GM13977 (cell line): ENCODE data around the gene CCDC185.
"Not testable (repeated sequence)": the region's sequence is repeated elsewhere in the genome, so short reads cannot be mapped to it uniquely, and the experiment has no call there.

Experiments used
- DNase-seq: peaks from one replicate; pipeline ENCODE4 v3.0.0; 2012; ENCODE audit warnings: low spot score
- in situ Hi-C: fragments of 300-500 bp; cut with MboI; formaldehyde crosslinking; loops from one replicate; pipeline ENCODE4 v1.12.0; 2022; ENCODE audit warnings: low sequenced_read_pairs, low pct_unique_long_range_greater_than_20kb, mixed read lengths, inconsistent platforms; ENCODE audit not compliant: unreplicated experiment
- TF ChIP-seq, protein P1 (sequence below): IDR thresholded peaks from 2 replicates; pipeline ENCODE4 v1.5.1; 2012; ENCODE audit warnings: mild to moderate bottlenecking, control low read depth; ENCODE audit not compliant: insufficient read depth; ENCODE audit errors: extremely low read depth, missing control alignments

Gene CCDC185

GRCh38 chr1:223390618-223391017 is 2.6 kb upstream of the CCDC185 start:
- TF ChIP-seq, protein P1, sequence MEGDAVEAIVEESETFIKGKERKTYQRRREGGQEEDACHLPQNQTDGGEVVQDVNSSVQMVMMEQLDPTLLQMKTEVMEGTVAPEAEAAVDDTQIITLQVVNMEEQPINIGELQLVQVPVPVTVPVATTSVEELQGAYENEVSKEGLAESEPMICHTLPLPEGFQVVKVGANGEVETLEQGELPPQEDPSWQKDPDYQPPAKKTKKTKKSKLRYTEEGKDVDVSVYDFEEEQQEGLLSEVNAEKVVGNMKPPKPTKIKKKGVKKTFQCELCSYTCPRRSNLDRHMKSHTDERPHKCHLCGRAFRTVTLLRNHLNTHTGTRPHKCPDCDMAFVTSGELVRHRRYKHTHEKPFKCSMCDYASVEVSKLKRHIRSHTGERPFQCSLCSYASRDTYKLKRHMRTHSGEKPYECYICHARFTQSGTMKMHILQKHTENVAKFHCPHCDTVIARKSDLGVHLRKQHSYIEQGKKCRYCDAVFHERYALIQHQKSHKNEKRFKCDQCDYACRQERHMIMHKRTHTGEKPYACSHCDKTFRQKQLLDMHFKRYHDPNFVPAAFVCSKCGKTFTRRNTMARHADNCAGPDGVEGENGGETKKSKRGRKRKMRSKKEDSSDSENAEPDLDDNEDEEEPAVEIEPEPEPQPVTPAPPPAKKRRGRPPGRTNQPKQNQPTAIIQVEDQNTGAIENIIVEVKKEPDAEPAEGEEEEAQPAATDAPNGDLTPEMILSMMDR: no peak
- in situ Hi-C loops: no loop called here
- DNase-seq: no peak

- in situ Hi-C loops: no loop called here
- TF ChIP-seq, protein P1: no peak
- no peak for DNase-seq
Measured at GRCh38 chr1:223394242-223394641, 1.0 kb downstream of the CCDC185 start.

DNA sequence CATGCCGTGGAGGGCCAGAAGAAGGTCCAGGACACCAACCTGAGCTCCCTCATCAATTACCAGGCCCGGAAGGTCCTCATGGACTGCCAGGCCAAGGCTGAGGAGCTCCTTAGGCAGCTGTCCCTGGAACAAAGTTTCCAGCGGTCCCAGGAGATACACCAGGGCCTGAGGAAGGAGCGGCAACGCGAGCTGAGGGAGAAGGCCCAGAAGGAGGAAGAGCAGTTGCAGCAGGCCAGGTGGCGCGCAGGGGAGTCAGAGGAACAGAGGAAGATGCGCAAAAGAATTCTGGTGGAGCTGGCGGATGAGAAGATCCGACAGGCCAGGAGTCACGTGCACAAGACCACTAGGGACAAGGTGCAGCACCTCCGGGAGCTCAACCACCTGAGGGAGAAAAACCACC is 1.5 kb downstream of the CCDC185 start:
- no peak for DNase-seq
- TF ChIP-seq, protein P1: no peak
- in situ Hi-C loops: no loop called here

- DNase-seq, in situ Hi-C loops: not testable (repeated sequence)
Measured at GRCh38 chr1:223399393-223399792, 6.2 kb downstream of the CCDC185 start.

GRCh38 chr1:223401873-223402789 is 8.9 kb downstream of the CCDC185 start:
- TF ChIP-seq, protein P1: no peak
- DNase-seq: no peak
- in situ Hi-C loops: no loop called here

- no peak for DNase-seq
- in situ Hi-C loops: no loop called here
- TF ChIP-seq, protein P1: no peak
Measured at GRCh38 chr1:223402790-223403142, 9.6 kb downstream of the CCDC185 start.

DNA sequence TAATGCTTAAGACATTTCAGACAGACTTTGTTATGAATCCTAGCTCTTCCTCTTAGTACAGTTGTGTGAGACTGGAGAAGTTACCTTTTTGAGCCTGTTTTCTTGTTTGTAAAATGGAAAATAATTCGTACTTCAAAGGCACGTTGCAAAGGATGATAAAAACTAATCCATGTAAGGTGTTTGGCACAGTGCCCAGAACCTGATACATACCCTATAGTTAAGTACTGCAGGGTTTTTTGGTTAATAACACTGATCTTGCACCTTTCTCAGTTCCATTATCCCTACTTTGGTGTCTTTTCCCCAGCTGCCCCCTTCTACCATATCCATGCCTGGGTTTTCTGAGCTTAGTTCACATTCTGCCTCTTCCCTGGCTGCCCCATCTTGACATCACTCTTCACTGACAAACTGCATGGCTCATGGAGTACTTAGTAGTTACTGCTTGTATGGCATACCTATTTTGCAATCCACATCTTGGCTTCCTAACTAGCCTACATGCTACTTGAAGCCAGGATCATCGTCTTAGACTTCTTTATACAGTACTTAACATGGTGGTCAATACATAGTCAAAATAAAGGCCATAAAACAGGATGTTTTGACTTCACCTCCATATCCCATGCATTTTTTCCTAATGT is 10.1 kb downstream of the CCDC185 start:
- no peak for DNase-seq
- TF ChIP-seq, protein P1: no peak
- in situ Hi-C loops: no loop called here
